Stimulated activated CD4-positive, alpha-beta T cell treated with anti-CD3 and anti-CD28 coated beads, Interleukin-12 subunit alpha, Interleukin-12 subunit beta, amount 100 ng/mL, for 24 hours (primary cell): ENCODE measurements around the gene RALGPS1.

ENCODE experiments used
- DNase-seq, 2 experiments: peaks; one replicate each; pipeline ENCODE4 v3.0.0-alpha.2; 2020; ENCODE audit warnings: low read depth in 2 of 2

RALGPS1 gene

DNA sequence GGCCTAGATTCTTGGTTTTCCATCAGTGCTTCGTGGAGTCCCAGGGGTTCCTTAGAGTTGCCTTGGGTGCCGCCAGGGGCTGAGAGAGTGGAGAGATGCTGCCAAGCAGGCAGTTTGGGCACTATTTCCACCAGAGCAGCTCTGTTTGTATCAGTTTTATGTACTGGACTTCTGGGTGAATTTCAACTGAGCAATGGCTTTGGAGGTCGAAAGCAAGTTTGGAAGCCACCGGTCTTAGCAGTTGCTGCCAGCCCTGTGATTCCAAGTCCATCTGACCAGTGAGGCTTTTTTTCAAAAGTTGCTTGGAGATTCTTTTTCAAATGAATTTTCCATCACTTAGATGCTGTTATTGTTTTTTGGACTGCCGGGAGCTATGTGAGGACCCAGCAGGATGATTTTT is 139.4 kb downstream of the RALGPS1 start:
- DNase-seq = no peak

DNA sequence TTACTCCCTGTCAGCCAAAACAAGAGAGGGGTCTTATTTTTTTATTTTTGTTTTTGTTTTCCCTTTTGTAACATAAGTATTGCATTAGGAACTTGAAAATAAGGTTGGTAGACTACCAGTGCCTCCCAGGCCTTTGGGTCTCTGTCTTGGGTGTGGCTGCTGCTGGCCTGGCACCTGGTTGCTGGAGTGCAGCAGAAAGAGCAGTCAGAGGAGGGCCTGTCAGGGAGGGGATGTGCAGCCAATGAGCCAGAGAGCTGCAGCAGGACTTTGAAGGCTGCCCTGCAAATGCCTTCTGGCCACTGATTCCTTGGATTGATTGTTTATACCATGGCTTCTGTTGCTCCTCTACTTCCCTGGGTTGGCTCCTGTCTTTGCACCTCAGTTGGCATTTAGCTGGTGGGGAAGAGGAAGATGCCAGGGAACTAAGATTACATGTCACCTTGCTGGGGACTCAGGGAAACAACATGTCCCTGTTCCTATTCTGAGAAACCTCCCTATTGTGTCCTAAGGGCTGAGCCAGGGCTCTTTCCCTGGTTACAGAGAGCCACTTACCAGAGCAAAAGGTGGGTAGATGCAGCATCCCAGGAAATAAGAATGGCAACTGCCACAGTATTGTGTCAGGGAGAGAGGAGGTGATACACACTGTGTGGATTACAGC is 141.3 kb downstream of the RALGPS1 start:
- DNase-seq = no peak

DNA sequence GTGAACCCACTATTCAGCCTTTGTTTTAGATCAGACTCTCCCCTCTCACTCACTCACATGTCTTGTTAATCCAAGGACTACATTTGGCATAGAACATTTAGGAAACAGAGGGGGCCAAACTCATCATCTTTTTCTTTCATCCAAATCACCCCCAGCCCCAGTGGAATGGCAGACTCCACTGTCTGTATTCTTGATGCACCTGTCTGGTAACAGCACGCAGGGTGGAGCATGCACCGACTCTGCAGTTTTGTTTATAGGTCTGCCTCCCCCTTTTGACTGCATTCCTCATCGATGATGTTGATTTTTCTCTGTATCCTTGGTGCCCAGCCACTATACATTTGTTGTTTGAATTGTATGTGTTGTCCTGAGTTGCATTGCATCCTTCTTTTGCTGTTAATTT is 141.9 kb downstream of the RALGPS1 start:
- no peak for DNase-seq

DNA sequence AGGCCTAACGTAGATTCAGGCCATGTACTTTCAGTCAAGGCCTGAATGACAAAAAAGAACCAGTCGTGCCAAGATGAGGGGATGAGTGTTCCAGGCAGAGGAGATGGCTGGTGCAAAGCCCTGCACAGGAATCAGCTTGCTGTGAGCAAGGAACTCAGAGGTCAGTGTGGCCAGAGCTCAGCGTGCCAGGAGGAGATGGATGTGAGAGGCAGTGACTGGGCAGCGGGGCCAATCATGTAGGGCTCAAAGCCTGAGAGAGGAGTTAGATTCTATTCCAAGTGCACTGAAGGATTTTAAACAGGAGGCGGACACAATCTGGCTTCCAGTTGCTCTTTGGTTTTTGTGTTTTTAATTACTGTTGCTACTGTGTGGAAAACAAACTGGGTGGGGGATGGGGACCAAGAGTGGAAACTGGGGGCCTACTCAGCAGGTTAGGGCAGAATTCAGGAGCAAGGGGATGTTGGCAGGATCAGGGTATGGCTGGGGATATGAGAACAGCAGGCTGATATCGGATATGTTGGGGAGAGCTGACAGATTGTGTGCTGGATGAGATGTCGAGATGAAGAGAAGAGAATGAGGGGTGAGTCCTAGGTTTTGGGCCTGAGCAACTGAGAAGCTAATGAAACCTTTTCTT is 143.5 kb downstream of the RALGPS1 start:
- DNase-seq = no peak

DNA sequence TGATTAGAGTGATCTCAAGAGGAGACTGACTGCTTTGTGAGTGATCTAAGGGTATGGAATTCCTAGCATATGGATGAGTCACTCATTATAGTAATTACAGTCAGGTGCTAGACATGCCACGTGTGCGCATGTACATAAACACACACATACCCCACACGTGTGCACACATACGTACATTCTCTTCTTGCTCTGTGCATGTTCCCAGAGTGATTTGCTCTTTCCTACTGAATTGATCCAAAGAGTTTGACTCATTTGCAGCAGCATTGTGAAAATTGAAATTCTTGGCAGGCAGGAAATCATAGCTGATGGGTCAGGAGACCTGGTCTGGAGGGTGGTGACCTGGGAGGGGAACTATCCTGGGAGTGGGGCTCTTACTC is 144.1 kb downstream of the RALGPS1 start:
- no peak for DNase-seq

DNA sequence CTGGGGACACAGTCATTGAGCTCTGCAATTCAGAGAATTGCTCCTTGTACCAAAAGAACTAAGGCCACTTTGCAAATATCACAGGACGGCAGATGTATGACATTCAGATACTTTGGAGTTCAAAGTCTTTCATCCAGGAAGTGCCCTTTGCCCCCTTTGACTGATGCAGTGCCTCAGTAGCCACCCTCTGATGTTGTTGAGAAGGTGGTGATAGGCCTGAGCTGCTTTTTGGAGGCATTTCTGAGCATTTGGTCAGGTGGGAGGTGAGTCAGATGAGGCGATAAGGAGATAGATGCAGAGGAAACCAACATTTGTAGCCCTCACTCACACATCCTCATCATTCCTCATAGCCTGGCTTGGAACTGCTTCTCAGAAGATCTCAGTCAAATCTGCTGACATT is 144.4 kb downstream of the RALGPS1 start:
- DNase-seq = no peak

DNA sequence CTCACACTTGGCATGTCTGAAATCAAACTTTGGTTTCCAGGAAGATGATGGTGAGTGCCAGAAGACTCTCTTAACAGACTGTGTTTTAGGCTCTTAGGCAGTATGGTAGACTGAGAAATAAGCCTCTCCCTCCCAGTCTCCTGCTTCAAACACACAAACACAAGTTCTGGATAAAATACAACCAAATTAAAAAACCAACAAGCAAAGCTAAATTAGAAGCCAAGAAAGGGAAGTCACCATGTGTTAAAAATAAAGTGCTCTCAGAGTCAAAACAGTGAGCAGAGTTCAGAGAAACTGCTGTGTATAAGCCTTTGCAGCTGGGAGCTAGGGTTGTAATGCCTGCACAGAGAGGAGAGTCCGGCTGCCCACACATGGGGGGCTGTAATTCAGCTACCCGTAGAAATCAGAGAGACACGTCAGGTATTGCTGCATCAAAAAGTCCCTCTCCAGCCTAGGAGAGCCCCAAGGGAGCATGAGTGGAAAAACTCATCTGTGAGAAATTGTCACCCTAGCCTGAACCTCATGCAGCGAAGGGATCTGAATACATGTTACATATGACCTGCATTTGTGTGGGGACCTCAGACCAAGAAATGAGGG is 145.3 kb downstream of the RALGPS1 start:
- no peak for DNase-seq

DNA sequence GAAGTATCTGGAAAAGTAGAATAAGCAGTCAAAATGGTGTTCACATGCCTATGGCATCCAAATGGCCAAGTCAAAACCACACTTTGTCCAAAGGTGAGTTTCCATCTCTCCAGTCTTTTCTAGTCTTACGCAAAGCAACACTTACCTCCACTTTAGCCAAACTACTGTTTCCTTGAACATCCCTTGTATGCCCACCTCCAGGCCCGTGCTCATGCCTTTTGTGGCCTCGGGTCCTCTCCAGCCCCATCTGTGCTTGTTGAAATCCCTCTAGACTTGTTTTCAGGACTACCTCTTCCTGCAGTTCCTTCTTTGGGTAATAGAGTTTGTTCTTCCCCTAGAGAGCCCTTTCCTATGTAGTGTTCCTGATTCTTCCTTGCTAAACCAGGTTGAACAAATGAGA is 146.8 kb downstream of the RALGPS1 start:
- no peak for DNase-seq

DNA sequence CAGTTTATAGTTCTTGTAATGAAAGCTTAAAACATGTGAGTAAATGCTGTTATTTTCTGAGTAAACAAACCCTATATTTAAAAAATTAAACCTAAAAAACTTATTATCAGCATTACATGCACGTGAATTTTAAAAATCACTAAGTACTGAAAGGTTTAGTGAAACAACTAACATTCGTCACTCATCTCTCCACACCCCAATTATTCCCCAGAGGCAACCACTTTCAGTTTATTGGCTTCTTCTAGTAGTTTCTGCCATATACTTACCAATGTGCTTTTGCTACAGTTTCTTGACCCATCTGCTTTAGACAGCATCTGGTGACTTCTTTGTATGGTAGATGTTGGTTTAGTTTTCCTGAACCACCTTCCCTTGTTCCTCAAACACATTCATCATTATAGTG is 149.8 kb downstream of the RALGPS1 start:
- DNase-seq = no peak

DNA sequence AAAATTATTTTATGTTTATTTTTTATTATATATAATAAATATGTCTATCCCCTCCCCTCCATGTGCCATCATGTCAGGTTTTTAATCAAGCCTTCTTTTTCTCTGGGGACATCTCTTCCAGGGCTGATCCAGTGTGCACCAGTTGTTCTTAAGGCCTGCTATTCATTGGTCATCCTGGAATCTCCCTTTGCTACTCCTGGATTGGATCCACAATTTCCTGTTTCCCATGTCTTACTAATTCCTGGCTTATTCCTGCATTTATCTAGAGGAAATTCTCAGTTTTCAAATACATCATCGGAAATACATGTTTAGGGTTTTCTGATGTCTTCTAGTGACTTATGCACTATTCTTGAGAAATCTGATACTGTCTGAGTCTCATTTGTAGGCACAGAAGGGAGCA is 151.0 kb downstream of the RALGPS1 start:
- DNase-seq = no peak

DNA sequence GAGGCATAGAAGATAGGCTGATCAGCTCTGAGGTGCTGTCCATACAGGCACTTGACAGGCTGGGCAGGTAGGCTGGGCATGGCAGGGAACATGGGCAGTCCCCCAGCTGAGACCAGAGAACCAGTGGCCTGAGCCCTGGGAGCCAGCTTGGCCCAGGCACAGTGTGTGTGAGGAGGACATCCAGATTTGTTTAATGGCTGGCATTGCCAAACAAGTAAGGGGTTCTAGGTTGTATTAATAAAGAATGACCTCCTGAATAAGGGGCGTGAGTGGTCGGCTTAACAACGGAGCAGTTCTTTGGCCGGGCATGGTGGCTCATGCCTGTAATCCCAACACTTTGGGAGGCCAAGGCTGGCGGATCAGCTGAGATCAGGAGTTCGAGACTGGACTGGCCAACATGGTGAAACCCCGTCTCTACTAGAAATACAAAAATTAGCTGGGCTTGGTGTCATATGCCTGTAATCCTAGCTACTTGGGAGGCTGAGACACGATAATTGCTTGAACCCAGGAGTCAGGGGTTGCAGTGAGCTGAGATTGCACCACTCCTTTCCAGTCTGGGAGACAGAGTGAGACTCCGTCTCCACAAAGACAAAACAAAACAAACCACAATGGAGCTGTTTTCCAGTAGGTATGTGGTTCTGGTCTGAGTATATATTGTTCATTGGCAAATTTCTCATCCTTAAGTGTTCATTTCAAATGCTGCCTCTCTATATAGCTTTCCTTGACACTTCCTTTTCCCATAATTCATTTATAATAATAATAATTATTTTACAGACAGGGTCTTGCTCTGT is 151.7 kb downstream of the RALGPS1 start:
- DNase-seq = no peak

DNA sequence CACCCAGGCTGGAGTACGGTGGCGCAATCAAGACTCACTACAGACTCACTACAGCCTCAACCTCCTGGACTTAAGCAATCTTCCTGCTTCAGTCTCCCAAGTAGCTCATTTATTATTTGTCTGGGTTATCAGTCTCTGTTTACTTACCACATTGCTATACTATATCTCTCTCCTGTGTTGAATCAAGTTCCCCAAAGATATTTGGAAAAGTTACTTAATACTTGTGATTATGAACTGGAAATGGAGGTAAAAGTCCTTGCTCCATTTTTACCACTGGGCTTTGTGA is 152.2 kb downstream of the RALGPS1 start:
- no peak for DNase-seq

DNA sequence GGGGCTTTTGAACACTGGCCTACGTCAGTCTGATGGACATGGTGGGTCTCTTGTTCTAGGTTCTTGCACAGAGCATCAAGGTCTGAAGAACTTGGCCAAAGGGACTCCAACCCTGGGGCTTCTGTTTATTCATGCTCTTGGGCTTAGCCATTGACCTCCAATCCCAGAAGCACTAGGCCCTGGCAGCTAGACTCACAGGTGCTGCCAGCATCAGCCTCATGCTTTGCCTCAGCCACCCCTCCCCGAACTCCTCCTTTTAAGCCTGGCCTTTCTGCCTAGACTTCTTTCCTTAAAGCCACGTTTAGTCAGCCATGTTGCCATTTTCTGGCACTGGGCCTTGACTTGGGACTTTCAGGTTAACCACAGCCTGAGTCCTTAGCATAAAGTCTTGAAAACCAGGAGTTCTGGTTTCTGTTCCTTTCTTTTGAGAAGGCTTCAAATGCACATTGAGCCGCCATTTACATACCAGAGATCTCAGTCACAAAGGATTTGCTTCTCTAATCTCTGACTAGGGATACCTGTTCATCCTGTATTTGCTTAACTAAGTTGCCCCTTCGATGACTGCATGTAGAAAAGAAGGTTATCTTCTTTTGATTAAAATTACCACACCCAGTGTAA is 153.1 kb downstream of the RALGPS1 start:
- no peak for DNase-seq

DNA sequence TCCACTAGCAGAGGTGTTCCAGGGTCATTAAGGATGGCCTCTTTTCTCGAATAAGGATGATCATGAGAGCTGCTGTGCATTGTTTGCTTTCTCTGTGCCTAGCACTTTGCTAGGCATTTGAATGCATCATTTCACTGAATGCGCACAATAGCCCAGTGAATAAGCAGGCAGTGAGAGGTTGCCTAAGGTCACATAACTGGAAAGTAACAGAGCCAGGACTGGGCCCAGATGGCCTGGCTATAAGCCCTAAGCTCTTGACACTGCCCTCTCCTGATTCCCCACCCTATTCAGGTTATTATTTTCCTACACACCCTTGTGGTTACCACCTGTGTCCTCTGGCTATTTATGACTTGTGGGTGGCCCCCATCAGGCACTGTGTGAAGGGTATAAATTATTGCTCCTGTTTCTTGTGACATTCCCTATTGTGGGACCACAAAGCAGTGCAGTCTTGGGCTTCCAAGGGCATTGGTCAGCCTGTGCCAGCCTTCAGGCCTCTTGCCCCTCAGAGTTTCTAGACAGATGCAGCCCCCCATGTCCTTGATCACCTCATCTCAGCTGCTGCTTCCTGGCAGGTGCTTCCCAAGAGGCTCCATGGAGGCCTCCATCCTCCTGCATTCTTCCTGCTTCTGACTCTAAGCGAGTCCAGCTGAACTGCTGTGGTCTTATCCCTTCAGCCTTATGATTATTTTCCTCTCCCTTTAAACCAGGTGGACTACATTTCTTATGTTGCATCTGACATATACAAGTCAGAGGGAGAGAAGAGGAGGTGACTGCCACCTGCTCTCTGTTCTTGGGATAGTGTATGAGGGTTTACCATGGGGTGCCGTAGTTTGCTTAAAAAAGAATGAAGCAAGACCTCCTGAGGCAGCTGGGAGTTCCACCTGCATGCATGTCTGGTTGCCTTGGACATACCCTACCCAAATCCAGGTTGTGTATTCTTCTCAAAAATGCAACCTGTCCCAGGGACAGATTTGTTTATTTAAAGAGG is 160.3 kb downstream of the RALGPS1 start:
- DNase-seq = no peak

DNA sequence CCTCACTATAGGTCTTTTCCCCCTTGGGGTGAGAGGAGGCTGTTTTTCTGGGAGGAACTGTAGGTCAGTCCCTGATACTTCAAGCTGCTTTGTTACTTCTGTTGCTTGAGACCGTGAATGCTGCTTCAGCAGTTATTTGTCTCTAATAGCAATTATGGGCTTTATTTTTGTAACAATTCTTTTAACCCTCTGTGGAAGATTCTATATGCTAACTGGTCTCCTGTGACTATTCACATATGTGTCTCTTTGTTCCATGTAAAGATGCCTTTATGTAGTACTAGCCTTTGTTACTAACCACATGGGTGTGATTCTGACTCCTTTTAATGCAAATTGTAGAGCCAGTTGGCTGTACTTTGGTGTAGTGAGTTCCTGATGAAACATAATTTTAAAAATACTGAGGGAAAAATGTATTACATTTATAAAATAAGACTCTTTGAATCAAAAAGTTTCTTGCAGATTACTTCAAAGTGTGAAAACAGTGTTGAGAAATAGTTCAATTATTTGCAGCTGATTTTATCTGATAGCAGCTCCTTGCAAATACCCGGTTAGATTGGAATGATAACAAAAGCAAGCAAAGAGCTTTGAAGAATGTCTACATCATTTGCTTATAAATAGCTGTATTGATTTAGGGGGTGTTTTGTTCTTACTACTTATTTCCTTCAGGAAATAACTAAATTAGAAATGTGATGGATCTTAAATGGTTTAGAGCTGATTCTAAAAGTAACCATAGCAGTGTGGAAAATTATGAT is 161.2 kb downstream of the RALGPS1 start:
- DNase-seq = no peak

DNA sequence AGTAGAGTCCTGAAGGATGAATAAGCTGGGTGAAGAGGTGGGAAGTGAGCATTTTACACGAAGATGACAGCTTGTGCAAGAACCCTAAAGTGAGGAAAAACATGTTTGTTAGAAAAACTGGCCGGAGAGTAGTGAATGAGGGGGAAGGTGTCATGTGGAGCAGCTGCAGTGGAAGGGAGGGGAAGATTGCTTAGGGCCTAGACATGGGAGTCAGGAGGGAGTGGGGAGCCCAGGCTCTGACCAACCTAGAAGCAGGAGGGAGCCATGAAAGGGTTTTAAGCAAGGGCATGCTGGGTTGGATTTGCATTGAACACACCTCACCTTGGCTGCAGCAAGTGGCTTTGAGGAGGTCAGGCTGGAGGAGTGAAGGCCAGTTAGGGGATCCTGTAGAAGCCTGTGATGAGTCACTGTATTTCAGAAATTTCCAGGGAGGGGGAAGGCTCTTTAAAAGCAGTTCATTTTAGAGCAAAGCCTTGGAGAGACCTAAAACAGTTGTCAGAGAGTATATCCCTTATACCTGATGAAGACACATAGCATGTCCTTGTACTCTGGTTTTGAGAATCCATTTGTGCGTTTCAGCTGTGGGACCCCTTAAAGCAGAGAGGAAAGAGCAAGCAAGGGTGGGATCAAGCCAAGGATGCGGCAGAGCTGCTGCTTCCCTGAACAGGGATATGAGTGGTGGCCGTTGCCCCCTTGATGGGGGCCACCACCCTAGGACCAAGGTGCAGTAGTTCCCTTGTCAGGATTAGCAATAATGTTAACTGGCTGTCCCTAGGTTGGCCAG is 162.5 kb downstream of the RALGPS1 start:
- no peak for DNase-seq

DNA sequence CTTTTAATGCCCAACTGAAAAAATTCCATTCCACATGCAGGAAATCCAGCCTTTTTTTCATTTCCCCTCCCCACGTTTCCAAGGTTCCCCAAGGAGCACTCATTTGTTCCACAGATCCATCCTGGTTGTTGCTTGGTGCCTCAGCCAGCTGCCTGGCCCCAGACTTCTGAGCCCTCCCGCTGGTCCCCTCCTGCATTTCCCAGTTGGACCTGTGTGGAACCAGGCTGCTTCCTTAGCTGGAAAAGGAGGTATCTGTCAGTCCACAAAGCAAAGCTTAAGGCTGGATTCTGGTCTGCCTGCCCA is 163.0 kb downstream of the RALGPS1 start:
- DNase-seq = no peak

DNA sequence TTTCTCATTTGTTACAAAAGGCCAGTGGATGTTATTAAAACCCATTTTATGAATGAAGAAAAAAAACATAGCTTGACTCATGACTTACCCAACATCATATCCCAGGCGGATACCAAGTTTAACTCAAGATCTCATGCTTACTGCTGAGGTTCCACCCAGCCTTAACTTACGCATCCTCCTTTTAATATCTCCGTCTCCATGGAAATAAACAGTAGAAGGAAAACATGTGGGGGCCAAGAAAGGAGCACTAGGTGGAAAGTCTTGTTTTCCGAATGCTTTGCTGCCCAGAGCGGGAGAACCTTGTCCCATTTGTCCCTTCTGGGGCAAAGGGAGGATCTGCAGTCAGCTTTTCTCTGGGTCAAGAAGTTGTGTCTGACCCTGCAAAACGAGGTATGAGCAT is 163.8 kb downstream of the RALGPS1 start:
- DNase-seq = no peak

DNA sequence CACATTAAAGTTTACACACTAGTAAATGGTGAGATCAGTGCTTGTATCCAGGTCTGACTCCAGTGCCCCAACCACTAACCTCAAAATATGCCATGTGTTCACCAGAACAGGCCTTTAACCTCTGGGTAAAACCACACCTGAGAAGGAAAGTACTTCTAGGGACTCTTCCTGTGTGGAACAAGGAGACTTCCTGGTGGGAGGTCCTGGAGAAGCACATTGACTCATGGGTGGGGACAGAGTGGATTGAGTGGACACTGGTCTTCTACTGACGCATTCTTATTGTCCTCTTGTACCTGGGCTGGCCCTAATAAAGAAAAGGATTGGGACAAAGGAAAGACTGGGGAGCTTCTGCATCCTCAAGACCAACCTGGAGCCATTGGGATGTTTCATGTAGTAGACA is 164.4 kb downstream of the RALGPS1 start:
- DNase-seq = no peak
